ENCODE data around the gene IARS1.

IARS1 gene

GRCh38 chr9:92270511-92270910, 23.0 kb downstream of the IARS1 start:
- H3K27ac ChIP-seq (ENCODE audit: low read length, poor library complexity, severe bottlenecking) = no peak overlapping the region
- H3K4me1 ChIP-seq (ENCODE audit: control insufficient read depth, insufficient read depth, low read depth, low read length) = no peaks in the 10 kb centered on the region
- 96% methylated on average over 4 of the region's 5 CpGs for WGBS
- no peak overlapping the region for H3K23ac ChIP-seq (ENCODE audit: low read length in 2 of 2)
- no peak overlapping the region for H4K8ac ChIP-seq (ENCODE audit: low read length)
- no peak for DNase-seq
- peaks cover 50 to 99% of the 10 kb centered on the region in 2 experiments for H3K36me3 ChIP-seq (ENCODE audit: control insufficient read depth in 1 of 2, insufficient read depth in 2 of 2, low read depth in 1 of 2, low read length in 2 of 2)
- no peak overlapping the region for H2BK120ac ChIP-seq (ENCODE audit: low read depth, low read length)
- no peak overlapping the region for H3K18ac ChIP-seq (ENCODE audit: low read depth in 1 of 2, low read length in 2 of 2)
- no peak overlapping the region for H3K14ac ChIP-seq (ENCODE audit: low read length in 2 of 2)
- no peaks in the 10 kb centered on the region for H3K27me3 ChIP-seq (ENCODE audit: control insufficient read depth in 1 of 2, insufficient read depth in 1 of 2, low read length in 2 of 2)
- no peak overlapping the region for H3K4me3 ChIP-seq (ENCODE audit: insufficient read depth in 1 of 2, low read depth in 1 of 2, low read length in 2 of 2)
- no peak overlapping the region for H3K4ac ChIP-seq (ENCODE audit: low read depth in 1 of 2, low read length in 2 of 2)
- H3K9ac ChIP-seq (ENCODE audit: low read length) = no peak overlapping the region
- no peak overlapping the region for H2BK12ac ChIP-seq (ENCODE audit: low read length in 2 of 2)
- H4K91ac ChIP-seq (ENCODE audit: low read length) = no peak overlapping the region
- no peaks in the 10 kb centered on the region for H3K9me3 ChIP-seq (ENCODE audit: control insufficient read depth, low read length)
- no peak overlapping the region for H2BK15ac ChIP-seq (ENCODE audit: low read depth, poor library complexity, severe bottlenecking)
- H2AK5ac ChIP-seq (ENCODE audit: low read length, severe bottlenecking) = no peak overlapping the region
- no peak overlapping the region for H2BK5ac ChIP-seq (ENCODE audit: low read depth, low read length, poor library complexity, severe bottlenecking)
- no peak overlapping the region for H3K4me2 ChIP-seq (ENCODE audit: low read length, poor library complexity, severe bottlenecking)
- peaks cover 14% of the 10 kb centered on the region for H3K79me1 ChIP-seq (replicated peaks; ENCODE audit: low read length, poor library complexity, severe bottlenecking)
- no peak overlapping the region for H2AFZ ChIP-seq (ENCODE audit: low read depth, low read length)

GRCh38 chr9:92266486-92266885, 27.0 kb downstream of the IARS1 start:
- Histone ChIP-seq H2BK120ac (ENCODE audit: low read depth, low read length) (no peak overlapping the region), H3K27ac (ENCODE audit: low read length, poor library complexity, severe bottlenecking) (no peak overlapping the region), H3K4me1 (ENCODE audit: control insufficient read depth, insufficient read depth, low read depth, low read length) (no peaks in the 10 kb centered on the region), H3K36me3 (ENCODE audit: control insufficient read depth in 1 of 2, insufficient read depth in 2 of 2, low read depth in 1 of 2, low read length in 2 of 2) (peaks cover 55 to 100% of the 10 kb centered on the region in 2 experiments), H3K9me3 (ENCODE audit: control insufficient read depth, low read length) (no peaks in the 10 kb centered on the region), H3K27me3 (ENCODE audit: control insufficient read depth in 1 of 2, insufficient read depth in 1 of 2, low read length in 2 of 2) (no peaks in the 10 kb centered on the region), H3K4ac (ENCODE audit: low read depth in 1 of 2, low read length in 2 of 2) (no peak overlapping the region), H4K8ac (ENCODE audit: low read length) (no peak overlapping the region), H4K91ac (ENCODE audit: low read length) (no peak overlapping the region), H3K79me1 (replicated peaks; ENCODE audit: low read length, poor library complexity, severe bottlenecking) (peaks cover 18% of the 10 kb centered on the region), H2BK15ac (ENCODE audit: low read depth, poor library complexity, severe bottlenecking) (no peak overlapping the region), H3K4me3 (ENCODE audit: insufficient read depth in 1 of 2, low read depth in 1 of 2, low read length in 2 of 2) (no peak overlapping the region), H3K9ac (ENCODE audit: low read length) (no peak overlapping the region), H2AK5ac (ENCODE audit: low read length, severe bottlenecking) (no peak overlapping the region), H3K14ac (ENCODE audit: low read length in 2 of 2) (no peak overlapping the region), H3K4me2 (ENCODE audit: low read length, poor library complexity, severe bottlenecking) (no peak overlapping the region), H2AFZ (ENCODE audit: low read depth, low read length) (no peak overlapping the region), H2BK12ac (ENCODE audit: low read length in 2 of 2) (no peak overlapping the region), H3K23ac (ENCODE audit: low read length in 2 of 2) (no peak overlapping the region), H3K18ac (ENCODE audit: low read depth in 1 of 2, low read length in 2 of 2) (no peak overlapping the region), H2BK5ac (ENCODE audit: low read depth, low read length, poor library complexity, severe bottlenecking) (no peak overlapping the region)
- WGBS = 96% methylated on average over 4 of the region's 4 CpGs
- DNase-seq = no peak

GRCh38 chr9:92265154-92265553, 28.3 kb downstream of the IARS1 start:
- H3K27ac ChIP-seq (ENCODE audit: low read length, poor library complexity, severe bottlenecking) = no peak overlapping the region
- no peak overlapping the region for H3K9ac ChIP-seq (ENCODE audit: low read length)
- no peak overlapping the region for H2AK5ac ChIP-seq (ENCODE audit: low read length, severe bottlenecking)
- H2AFZ ChIP-seq (ENCODE audit: low read depth, low read length) = no peak overlapping the region
- H3K4me2 ChIP-seq (ENCODE audit: low read length, poor library complexity, severe bottlenecking) = no peak overlapping the region
- WGBS = 97% methylated on average over 2 of the region's 3 CpGs
- H3K27me3 ChIP-seq (ENCODE audit: control insufficient read depth in 1 of 2, insufficient read depth in 1 of 2, low read length in 2 of 2) = no peaks in the 10 kb centered on the region
- no peaks in the 10 kb centered on the region for H3K4me1 ChIP-seq (ENCODE audit: control insufficient read depth, insufficient read depth, low read depth, low read length)
- no peak overlapping the region for H3K14ac ChIP-seq (ENCODE audit: low read length in 2 of 2)
- no peak overlapping the region for H3K4ac ChIP-seq (ENCODE audit: low read depth in 1 of 2, low read length in 2 of 2)
- H4K91ac ChIP-seq (ENCODE audit: low read length) = no peak overlapping the region
- peaks cover 18% of the 10 kb centered on the region for H3K79me1 ChIP-seq (replicated peaks; ENCODE audit: low read length, poor library complexity, severe bottlenecking)
- no peak overlapping the region for H3K23ac ChIP-seq (ENCODE audit: low read length in 2 of 2)
- no peak overlapping the region for H3K18ac ChIP-seq (ENCODE audit: low read depth in 1 of 2, low read length in 2 of 2)
- H2BK15ac ChIP-seq (ENCODE audit: low read depth, poor library complexity, severe bottlenecking) = no peak overlapping the region
- H2BK12ac ChIP-seq (ENCODE audit: low read length in 2 of 2) = no peak overlapping the region
- no peaks in the 10 kb centered on the region for H3K9me3 ChIP-seq (ENCODE audit: control insufficient read depth, low read length)
- DNase-seq = peak; percentile 37
- no peak overlapping the region for H3K4me3 ChIP-seq (ENCODE audit: insufficient read depth in 1 of 2, low read depth in 1 of 2, low read length in 2 of 2)
- H4K8ac ChIP-seq (ENCODE audit: low read length) = no peak overlapping the region
- peaks cover 52 to 99% of the 10 kb centered on the region in 2 experiments for H3K36me3 ChIP-seq (ENCODE audit: control insufficient read depth in 1 of 2, insufficient read depth in 2 of 2, low read depth in 1 of 2, low read length in 2 of 2)
- H2BK120ac ChIP-seq (ENCODE audit: low read depth, low read length) = no peak overlapping the region
- no peak overlapping the region for H2BK5ac ChIP-seq (ENCODE audit: low read depth, low read length, poor library complexity, severe bottlenecking)

- no peak overlapping the region for H3K4me3 ChIP-seq (ENCODE audit: insufficient read depth in 1 of 2, low read depth in 1 of 2, low read length in 2 of 2)
- H3K4me1 ChIP-seq (ENCODE audit: control insufficient read depth, insufficient read depth, low read depth, low read length) = no peaks in the 10 kb centered on the region
- no peak overlapping the region for H2BK120ac ChIP-seq (ENCODE audit: low read depth, low read length)
- no peak overlapping the region for H2BK15ac ChIP-seq (ENCODE audit: low read depth, poor library complexity, severe bottlenecking)
- no peak overlapping the region for H3K4me2 ChIP-seq (ENCODE audit: low read length, poor library complexity, severe bottlenecking)
- H3K36me3 ChIP-seq (ENCODE audit: control insufficient read depth in 1 of 2, insufficient read depth in 2 of 2, low read depth in 1 of 2, low read length in 2 of 2) = peaks cover 55 to 99% of the 10 kb centered on the region in 2 experiments
- no peak overlapping the region for H3K23ac ChIP-seq (ENCODE audit: low read length in 2 of 2)
- H3K14ac ChIP-seq (ENCODE audit: low read length in 2 of 2) = no peak overlapping the region
- peaks cover 18% of the 10 kb centered on the region for H3K79me1 ChIP-seq (replicated peaks; ENCODE audit: low read length, poor library complexity, severe bottlenecking)
- DNase-seq = no peak
- no peak overlapping the region for H2BK12ac ChIP-seq (ENCODE audit: low read length in 2 of 2)
- no peaks in the 10 kb centered on the region for H3K9me3 ChIP-seq (ENCODE audit: control insufficient read depth, low read length)
- H2BK5ac ChIP-seq (ENCODE audit: low read depth, low read length, poor library complexity, severe bottlenecking) = no peak overlapping the region
- H4K91ac ChIP-seq (ENCODE audit: low read length) = no peak overlapping the region
- H3K18ac ChIP-seq (ENCODE audit: low read depth in 1 of 2, low read length in 2 of 2) = no peak overlapping the region
- no peak overlapping the region for H3K27ac ChIP-seq (ENCODE audit: low read length, poor library complexity, severe bottlenecking)
- H3K27me3 ChIP-seq (ENCODE audit: control insufficient read depth in 1 of 2, insufficient read depth in 1 of 2, low read length in 2 of 2) = no peaks in the 10 kb centered on the region
- H2AFZ ChIP-seq (ENCODE audit: low read depth, low read length) = no peak overlapping the region
- no peak overlapping the region for H3K4ac ChIP-seq (ENCODE audit: low read depth in 1 of 2, low read length in 2 of 2)
- H3K9ac ChIP-seq (ENCODE audit: low read length) = no peak overlapping the region
- H4K8ac ChIP-seq (ENCODE audit: low read length) = no peak overlapping the region
- H2AK5ac ChIP-seq (ENCODE audit: low read length, severe bottlenecking) = no peak overlapping the region
- 61% methylated on average over 1 of the region's 1 CpG for WGBS
These were observed 30.4 kb downstream of the IARS1 start for GRCh38 chr9:92263131-92263530.
